ENCODE results near the gene NPAT.

The NPAT gene

DNA sequence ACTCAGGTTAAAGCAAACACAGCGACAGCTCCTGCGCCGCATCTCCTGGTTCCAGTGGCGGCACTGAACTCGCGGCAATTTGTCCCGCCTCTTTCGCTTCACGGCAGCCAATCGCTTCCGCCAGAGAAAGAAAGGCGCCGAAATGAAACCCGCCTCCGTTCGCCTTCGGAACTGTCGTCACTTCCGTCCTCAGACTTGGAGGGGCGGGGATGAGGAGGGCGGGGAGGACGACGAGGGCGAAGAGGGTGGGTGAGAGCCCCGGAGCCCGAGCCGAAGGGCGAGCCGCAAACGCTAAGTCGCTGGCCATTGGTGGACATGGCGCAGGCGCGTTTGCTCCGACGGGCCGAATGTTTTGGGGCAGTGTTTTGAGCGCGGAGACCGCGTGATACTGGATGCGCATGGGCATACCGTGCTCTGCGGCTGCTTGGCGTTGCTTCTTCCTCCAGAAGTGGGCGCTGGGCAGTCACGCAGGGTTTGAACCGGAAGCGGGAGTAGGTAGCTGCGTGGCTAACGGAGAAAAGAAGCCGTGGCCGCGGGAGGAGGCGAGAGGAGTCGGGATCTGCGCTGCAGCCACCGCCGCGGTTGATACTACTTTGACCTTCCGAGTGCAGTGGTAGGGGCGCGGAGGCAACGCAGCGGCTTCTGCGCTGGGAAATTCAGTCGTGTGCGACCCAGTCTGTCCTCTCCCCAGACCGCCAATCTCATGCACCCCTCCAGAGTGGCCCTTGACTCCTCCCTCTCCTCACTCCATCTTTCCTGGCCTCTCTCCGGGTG is at the start of gene NPAT, which contains the start of gene ATM:
NPAT (minus strand) TSS at position 65 of the 774 bp plus-strand sequence. CDS start 102 bp downstream, outside the sequence.
ATM (plus strand) TSS at position 494 of the 774 bp plus-strand sequence. CDS start 4,558 bp downstream, outside the sequence.
- DNase-seq, result peak; percentile 97

DNA sequence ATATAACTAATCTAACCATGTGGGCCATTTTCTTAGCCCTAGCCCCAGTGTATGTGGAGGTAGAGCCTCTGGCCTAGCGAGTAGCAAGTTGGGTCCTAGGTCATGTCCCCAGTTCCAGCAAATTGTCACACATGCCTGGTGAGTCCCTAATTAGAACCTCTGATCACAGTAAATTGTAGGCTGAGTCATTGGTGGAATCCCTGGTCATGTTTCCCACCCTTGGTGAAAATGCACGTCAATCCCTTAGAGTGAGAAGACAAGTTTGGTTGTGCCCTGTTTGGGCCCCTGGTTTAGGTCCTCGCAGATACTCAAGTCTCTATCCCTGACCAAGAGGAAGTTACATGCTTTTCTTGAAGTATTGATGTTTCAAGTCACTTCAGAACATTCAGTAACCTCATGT is 47.1 kb upstream of the NPAT start:
- no peak for DNase-seq

DNA sequence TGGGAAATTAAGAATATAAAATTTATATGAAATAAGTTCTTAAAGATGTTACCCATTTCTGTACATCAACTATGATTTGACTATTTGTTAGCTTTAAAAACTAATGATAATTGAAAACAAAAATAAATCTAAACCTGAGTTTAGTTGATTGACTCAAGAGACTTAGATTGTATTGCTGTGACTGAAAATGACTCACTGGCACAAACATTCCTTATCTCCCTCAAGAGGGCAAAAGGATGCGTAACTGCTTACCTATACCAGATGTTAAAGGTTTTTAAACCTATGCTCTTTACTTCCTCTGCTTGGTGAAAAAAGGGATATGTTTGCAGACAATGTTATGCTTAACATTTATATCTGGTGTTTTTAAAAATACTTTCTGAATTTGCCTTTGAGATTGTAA is 30.7 kb upstream of the NPAT start:
- DNase-seq, result no peak

DNA sequence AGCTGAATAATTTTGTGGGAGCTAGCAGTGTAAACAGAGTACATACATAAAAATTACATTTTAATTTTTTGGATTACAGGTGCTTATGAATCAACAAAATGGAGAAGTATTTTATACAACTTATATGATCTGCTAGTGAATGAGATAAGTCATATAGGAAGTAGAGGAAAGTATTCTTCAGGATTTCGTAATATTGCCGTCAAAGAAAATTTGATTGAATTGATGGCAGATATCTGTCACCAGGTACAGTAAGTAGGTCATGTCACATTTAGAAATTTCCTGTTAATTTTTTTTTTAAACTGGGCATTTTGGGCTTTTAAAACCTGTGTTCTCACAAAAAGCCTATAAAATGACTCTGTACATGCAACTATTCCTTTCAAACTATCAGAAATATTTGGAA is 24.4 kb upstream of the NPAT start:
- no peak for DNase-seq

DNA sequence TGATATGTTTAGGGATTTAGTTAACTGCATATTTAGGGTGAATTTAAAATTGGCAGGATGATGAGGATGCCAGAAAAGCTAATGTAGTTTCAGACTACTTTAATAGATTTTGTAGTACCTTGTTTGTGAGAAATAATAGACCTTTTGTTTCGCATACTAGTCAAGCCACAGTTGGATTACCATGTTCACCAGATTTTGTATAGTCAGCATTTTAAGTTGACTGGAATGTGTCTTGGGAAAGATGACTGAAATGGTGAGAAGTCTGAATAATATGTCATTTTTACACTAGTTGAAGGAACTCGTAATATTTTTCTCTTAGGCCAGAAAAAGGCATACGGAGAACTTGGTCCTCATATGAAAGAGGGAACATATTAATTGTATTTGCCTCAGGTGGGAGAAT is 23.9 kb upstream of the NPAT start:
- no peak for DNase-seq

DNA sequence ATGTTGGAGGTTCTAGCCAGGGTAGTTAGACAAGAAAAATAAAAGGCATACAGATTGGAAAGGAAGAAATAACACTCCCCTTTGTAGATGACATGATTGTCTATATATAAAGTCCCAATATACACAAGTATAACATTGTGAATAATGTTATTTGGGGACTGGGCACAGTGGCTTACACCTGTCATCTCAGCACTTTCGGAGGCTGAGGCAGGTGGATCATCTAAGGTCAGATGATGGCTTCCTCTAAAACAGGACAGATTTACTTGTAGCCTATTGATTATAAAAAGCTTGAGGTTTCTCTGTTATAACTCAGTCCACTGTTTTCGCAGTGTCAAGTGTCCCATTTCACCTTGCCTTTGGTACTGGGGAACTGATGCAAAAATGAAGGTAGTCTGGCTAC is 20.0 kb upstream of the NPAT start:
- DNase-seq, result no peak

DNA sequence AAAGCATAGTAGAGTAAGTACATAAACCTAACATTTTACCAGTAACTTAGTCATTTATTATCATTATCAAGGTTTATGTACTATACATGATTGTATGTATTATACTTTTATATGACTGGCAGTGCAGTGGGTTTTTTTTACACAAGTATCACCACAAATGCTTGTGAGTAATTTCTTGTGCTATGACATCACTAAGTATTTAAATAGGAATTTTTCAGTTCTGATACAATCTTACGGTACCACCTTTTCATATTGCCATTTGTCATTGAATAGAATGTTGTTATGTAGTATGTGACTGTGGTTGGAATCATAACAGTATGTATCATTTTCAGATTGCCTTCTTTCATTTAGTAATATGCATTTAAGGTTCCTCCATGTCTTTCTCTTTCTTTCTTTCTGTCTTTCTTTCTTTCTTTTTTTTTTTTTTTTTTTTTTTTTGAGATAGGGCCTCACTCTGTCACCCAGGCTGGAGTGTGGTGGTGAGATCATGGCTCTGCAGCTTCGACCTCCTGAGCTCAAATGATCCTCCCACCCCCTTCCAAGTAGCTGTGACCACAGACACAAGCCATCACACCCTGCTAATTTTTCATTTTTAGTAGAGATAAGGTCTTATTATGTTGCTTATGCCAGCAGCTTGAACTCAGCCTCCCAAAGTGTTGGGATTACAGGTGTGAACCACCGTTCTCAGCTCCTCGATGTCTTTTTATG is 19.0 kb upstream of the NPAT start:
- peak; percentile 42 for DNase-seq

DNA sequence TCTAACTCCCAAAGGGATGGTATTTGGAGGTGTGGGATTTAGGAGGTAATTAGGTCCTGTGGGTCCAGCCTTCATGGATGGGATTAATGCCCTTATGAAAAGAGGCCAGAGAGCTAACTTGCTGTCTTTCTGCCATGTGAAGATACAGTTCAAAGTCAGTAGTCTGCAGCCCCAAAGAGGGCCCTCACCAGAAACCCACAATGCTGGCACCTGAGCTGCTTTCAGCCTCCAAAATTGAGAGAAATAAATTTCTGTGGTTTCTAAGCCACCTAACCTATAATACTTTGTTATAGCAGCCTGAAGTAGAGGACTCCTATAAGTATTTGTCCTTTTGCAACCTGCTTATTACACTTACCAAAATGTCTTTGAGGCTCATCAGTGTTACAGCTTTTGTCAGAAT is 16.6 kb upstream of the NPAT start:
- DNase-seq, result peak; percentile 57

DNA sequence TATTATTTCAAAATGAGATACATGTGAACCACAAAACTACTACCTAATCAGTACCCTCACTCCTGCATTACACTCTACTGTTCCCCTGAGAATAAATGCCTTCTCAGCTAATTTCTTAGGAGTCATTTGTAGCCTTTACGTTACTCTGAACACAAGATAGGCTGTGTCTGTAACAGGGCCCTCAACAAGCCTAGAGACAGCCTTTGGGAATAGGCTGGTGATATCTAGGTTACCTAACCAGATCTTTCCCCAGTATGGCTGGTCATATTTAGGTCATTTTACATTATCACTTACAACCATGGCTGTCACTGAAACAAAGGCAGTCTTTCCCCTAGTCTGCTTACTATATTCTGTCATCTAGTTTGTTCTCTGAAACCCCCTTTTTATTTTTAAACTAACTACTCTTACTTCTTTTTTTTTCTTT is 14.6 kb upstream of the NPAT start:
- DNase-seq, result no peak

DNA sequence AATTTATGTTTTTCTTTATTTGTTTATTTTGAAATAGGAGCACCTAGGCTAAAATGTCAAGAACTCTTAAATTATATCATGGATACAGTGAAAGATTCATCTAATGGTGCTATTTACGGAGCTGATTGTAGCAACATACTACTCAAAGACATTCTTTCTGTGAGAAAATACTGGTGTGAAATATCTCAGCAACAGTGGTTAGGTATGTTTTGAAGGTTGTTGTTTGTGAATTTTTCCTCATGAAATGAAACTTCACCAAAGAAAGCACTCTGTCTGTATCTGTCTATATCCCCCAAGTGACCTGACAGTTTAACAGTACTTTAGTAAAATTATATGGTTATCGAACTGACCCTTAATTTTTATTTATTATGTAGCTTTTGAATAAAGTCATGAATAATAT is 13.2 kb upstream of the NPAT start:
- DNase-seq, result no peak

DNA sequence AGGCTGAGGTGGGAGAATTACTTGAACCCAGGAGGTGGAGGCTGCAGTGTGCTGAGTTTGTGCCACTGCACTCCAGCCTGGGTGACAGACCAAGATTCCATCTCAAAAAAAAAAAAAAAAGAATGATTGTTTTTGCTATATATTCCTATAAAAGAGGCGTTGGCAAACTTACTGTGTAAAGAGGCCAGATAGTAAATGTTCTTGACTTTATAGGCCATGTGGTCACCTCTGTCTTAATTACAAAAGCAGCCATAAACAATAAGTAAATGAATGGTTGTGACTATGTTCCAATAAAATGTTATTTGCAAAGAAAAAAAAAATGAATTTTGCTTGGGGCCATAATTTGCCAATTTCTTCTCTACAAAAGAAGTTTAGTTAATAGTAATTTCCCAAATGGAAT is 12.8 kb upstream of the NPAT start:
- no peak for DNase-seq

DNA sequence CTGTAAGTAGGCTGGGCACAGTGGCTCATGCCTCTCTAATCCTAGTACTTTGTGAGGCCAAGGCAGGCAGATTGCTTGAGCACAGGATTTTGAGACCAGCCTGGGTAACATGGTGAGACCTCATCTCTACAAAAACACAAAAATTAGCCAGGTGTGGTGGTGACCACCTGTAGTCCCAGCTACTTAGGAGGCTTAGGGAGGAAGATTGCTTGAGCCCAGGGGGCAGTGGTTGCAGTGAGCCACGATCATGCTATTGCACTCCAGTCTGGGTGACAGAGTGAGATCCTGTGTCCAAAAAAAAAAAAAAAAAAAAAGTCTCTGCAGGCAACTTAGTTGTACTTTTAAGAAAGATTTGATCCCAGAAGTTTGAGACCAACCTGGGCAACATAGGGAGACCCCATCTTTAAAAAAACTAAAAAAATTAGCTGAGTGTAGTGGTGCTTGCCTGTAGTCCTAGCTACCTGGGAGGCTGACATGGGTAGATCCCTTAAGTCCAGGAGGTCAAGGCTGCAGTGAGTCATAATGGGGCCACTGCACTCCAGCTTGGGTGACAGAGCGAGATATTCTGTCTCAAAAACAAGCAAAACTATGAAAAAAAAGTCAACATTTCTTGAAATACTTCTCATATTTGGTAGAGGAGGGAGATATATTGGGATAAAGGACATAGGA is 11.0 kb upstream of the NPAT start:
- no peak for DNase-seq

DNA sequence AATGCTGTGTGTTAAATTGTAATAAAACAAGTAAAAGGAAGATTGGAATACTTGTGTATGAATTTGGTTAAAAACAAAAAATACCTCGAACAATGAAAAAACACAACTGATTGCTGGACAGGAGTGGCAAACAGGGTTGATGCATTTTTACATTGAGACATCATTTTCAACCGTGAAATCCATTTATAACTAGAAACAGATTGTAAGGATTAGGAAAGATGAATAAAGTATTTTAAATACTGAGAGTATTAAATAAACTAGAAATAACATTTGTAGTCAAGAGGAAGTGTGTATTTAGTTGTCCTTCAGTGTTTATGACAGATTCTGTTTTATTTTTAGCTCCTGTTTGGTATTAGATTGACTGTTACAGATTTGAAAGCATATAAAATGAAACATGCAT is 5.8 kb upstream of the NPAT start:
- no peak for DNase-seq

DNA sequence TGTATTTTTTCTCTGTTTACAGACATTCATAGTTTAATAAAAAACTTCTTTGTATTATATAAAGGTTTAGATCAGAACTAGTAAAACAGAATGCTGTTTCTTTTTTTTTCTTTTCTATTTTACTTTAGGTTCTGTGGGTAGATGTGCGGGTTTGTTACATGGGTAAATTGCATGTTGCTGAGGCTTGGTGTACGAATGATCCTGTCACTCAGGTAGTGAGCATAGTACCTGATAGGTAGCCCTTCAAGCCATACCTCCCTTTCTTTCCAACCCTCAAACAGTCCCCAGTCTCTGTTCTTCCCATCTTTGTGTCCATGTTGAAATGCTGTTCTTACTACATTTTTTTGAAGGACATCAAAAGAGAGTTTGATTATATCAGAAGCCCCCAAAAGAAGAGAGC is 3.6 kb upstream of the NPAT start:
- peak; percentile 20 for DNase-seq

DNA sequence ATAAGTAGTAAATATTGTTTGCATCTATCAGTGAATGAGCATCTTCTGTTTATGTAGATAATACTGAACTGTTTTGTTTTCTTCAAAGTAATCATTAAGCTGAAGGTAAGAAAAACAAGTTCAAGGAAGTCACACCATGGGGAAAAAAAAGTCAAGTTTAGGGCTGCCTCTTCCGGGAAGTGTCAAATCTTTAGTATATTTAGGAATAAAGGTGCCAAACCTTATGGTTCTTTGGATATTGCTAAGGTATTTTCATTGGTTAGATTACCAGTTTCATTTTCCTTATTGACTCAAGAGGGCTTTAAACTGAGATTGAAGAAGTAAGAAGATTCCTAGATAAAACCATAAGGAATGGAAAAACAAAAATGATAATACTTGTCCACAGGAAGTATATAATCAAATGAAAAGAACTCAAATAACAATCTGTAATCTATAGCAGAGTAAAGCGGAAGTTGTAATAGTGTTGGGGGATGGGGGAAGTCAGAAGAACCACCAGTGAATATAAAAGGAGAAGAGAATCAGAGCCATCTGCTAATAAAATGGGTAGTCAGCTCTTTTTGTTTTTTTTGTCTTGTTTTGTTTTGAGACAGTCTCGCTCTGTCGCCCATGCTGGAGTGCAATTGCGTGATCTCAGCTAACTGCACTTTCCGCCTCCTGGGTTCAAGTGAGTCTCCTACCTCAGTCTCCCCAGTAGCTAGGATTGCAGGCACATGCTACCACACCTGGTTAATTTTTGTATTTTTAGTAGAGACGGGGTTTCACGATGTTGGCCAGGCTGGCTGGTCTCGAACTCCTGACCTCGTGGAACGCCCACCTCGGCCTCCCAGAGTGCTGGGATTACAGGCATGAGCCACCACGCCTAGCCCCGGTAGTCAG is 2.7 kb upstream of the NPAT start:
- peak; percentile 62 for DNase-seq

DNA sequence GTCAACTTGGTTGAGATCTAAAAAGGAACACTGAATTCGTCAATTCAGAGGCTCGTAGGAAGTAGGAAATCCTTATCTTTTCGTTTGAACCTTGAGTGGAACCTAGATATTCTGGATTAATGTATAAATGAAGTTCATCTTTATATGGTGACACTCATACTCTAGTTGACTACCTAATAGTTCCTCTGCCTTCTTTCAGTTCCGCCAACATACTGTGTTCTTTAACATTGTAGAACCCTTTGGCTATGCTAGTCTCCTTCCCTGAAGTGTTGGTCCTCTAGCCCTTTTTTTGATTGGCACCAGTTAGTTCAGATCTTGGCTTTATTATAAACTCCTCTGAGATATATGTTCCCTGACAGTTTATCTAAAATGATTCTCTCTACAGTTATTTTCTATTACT is 1.9 kb upstream of the NPAT start:
- no peak for DNase-seq

DNA sequence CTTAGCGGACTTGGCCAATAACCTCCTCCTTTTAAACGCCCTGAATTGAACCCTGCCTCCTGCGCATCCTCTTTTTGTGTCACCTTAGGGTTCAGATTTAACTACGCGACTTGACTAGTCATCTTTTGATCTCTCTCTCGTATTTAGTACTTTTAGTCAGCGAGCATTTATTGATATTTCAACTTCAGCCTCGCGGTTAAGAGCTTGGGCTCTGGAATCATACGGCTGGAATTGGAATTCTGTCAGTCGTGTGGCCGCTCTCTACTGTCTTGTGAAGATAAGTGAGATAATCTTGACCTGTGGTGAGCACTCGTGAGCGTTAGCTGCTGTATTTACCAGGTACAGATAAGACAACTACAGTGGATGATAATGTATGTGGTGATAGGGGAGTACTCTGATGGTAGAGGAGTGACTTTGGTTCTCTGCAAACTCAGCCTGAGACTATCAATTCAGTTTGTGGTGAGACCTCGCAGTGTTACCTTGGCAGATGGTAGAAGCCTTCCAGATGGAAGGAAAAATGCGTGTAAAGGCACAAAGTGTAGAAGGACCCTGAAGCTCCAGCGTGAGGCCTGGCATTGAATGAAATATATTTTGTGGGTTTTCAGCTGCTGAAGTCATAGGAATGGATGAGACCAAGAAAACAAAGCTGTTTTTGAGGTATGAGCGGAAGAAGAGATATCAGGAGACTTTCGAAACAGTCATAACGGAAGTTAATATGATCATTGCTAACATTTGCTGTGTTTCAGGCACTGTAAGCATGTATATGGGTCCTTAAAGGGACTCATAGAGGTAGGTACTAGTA is 1.1 kb upstream of the NPAT start:
- DNase-seq, result peak; percentile 51

DNA sequence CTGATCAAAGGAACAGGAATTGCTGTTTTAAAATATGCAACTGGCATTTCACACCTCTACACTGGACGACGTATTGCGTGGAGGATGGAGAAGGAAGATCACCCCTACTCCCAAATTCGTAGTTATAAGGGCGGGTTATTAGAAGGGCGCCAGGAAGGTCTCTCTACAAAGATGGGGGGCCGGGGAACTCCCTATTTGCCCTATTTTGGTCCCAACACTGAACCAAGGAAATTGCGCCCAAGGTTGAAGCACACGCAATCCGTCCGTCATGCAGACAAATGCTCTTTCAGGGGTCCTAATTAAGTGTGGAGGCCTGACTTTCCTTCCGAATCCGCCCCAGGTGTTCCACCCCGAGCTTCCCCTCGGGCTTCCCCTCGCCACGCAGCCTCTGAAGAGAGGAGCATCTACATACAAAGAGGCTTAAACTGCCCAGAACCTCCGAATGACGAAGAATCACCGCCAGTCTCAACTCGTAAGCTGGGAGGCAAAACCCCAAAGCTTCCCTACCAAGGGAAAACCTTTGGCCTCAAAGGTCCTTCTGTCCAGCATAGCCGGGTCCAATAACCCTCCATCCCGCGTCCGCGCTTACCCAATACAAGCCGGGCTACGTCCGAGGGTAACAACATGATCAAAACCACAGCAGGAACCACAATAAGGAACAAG is 396 bp downstream of the NPAT start:
- DNase-seq, result peak; percentile 35

DNA sequence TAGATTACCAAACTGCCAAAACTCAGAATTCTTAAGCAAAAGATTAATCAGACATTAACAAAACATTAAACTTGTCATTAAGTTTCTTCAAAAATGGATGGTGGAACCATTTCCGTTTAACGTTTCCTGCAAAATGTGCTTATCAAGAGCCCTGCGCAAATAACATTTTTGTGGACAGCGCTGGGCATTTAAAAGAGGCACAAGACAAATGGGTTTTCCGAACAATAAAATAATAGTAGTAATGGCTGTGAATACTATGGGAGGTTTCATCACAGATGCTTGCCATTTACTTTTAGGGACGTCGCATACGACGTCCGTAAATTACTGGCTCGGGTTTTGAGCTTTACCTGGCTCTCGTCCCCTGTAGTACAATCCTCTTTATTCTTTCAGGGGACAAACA is 1.1 kb downstream of the NPAT start:
- no peak for DNase-seq

DNA sequence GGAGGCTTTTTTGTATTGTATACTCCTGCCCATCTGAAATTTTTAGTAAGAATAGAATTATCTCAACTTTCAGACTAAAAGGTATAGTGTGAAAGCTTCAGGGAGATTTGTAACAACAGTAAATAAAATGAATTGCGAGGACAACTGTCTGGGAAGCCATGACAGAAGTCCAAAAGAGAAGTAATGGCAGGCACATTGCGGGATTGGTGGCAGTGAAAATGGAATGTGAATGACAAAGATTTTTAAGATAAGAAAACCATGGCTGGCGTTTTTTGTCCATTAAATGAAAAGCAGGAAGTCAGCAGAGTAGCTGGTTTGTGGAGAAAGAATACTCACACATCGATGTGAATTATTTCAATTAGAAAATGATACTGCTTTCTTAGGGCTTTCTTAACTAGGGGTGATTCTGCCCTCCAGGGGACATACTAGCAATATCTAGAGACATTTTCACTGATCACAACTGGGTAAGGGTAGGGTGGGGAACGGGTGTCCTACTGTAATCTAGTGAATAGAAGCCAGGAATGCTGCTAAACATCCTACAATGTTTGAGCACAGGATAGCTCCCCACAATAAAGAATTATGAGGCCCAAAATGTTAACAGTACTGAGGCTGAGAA is 1.6 kb downstream of the NPAT start:
- no peak for DNase-seq
